ENCODE measurements around the gene SNAP29.
"Not testable (repeated sequence)": the region's sequence is repeated elsewhere in the genome, so short reads cannot be mapped to it uniquely, and the experiment has no call there.

The SNAP29 gene

DNA sequence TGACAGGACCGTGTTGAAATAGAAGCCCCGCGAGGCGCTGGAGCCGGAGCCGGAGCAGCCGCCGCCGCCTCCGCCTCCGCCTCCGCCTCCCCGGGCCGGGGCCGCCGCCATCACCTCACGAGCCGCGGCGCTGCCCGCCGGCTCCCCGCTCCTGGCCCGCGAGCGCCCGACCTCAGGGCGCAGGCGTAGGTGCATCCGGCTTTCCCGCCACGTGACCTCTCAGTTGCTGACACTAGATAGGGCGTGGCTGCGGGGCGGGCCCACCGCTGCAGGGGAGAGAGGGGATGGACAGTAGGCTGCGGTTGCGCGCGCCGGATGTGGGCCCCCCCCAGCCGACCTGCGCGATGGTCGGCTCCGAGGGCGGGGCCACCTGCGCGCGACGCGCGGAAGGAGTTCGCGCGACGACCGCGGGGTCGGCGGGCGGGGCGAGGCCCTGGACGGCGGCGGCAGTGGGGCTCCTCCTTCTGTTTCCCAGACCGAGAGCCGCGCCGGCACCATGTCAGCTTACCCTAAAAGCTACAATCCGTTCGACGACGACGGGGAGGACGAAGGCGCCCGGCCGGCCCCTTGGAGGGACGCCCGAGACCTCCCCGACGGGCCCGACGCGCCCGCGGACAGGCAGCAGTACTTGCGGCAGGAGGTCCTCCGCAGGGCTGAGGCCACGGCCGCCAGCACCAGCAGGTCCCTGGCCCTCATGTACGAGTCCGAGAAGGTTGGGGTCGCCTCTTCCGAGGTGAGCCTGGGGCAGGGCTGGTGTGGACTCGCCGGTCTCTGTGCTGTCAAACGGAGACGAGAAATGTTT lies at the start of gene SNAP29, which contains the start of gene PI4KA:
Gene SNAP29, plus strand, starts transcription at position 393 of the 802 bp plus-strand sequence. Its CDS starts 104 bp downstream, at position 497.
Gene PI4KA, minus strand, starts transcription at position 197 of the 802 bp plus-strand sequence. Its CDS starts 86 bp downstream, at position 111.
- peak; percentile 89 to 97 (median 92) for DNase-seq

DNA sequence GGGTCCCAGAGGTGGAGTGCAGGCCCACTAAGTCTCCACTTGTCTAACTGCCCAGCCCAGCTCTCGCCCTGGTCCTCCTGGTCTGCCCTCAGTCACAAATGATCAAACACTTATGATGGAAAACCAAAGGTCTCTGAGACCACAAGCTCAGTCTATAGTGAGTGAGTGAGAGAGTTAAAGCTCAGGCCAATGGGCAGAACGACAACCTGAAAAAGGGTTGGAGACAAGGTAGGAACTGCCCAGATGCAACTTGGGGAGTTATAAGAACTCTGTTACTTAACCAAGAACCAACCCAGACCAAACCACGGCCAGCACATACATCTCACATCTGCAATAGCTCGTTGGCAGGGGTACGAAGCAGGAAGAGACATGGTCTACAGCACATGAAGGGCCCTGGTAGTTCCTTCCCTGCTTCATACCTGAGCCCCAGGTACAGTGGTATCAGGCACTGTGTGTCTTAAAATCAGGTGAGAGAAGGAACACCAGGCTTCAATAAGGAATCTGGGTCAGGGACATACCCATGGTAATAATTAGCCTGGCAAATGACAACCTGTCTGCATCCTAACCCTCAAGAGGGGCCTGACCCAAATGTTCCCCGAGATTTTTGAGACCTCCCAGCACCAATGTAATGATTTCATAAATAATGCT lies 49.1 kb upstream of the SNAP29 start:
- no peak for DNase-seq

DNA sequence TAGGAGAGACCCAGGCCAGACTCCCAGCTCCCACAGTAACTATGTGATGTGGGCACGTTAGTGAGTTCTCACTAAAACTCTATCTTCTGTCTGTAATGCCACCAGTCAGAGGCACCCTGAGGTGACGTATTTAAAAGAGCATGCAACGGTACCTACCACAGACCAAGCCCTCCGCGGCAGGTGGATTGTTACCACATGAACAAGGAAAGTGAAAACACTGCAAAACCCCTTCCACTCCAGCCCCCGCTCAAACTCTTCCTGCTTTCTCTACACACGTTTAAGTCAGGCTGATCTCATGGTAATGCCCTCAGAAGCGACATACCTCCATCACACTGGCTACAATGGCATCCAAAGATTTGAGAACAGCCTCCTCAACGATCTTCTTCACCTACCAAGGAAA lies 48.2 kb upstream of the SNAP29 start:
- peak in 1 of 4 experiments; percentile 3 for DNase-seq

DNA sequence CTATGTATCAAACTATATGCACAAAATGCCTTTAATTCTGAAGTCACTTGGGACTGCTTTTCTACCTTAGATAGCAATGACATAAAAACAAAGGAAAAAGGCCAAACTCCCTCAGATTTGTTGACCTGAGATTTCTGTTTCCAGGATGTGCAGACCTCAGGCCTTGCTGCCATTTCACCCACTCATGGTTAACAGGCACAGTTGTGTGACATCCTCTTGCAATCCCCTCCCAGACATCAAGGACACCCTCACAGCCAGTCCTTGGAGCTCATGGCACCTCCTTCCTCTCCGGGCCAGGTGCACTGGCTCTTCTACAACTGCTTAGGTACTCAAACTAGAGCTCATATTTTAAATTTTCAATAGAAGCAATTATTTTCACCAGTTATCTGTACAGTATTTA lies 47.6 kb upstream of the SNAP29 start:
- no peak for DNase-seq

DNA sequence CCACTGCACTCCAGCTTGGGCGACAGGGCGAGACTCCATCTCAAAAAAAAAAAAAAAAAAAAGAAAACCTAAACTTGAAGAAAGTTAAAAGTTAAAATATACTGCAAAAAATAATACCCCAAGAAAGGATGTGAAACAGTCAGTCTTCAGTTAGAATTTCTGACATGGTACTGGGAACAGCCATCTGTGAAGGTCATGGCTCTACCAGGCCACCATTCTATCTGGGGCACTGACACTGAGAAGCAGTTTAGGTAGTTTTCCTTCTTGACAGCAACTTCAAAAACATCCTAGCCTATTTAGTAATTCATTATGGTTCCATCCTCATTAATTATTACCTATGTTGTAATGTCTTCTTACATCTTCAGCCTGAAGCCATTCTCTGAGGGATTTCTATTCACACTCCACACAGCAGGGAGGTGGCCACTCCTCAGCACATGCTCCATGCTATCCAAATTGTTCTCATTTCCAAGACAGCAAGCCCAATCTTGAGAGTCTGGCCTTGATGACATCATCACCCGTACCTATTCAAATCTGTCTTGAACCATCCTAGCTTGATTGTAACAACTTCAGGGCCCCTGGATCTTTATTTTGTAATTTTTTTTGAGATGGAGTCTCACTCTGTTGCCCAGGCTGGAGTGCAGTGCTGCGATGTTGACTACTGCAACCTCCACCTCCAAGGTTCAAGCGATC lies 46.7 kb upstream of the SNAP29 start:
- no peak for DNase-seq

DNA sequence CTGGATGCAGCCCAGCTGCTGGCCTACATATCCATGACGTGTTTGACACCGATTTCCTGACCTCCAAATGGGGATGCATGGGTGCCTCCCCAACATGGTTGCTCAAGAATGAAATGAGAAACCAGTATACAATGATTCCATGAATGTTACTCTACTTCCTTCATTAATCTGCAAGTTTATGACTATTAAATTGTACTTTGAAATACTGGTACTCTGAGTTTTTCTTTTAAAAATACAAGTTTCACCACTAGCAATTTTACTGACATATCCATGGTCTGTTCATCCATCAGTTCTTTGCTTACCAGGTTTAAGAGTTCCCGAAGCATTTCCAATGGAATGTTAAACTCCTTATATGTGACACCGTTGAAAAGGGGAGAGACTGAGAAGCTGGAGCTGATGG lies 45.8 kb upstream of the SNAP29 start:
- no peak for DNase-seq

DNA sequence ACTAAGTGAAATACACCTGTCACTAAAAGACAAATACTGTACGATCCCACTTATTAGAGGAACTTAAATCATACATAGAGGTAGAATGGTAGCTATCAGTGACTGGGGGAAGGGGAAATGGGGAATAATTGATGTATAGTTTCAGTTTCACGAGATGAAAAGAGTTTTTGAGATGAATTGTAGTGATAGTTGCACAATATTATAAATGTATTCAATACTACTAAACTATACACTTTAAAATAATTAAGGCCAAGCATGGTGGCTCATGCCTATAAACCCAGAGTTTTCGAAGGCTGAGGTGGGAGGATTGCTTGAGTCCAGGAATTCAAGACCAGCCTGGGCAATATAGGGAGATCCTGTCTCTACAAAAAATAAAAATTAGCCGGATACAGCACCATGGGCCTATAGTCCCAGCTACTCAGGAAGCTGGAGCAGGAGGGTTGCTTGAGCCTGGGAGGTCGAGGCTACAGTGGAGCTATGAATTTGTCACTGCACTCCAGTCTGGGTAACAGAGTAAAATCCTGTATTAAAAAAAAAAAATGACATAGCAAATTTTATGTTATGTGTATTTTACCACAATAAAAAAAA lies 44.5 kb upstream of the SNAP29 start:
- no peak for DNase-seq

DNA sequence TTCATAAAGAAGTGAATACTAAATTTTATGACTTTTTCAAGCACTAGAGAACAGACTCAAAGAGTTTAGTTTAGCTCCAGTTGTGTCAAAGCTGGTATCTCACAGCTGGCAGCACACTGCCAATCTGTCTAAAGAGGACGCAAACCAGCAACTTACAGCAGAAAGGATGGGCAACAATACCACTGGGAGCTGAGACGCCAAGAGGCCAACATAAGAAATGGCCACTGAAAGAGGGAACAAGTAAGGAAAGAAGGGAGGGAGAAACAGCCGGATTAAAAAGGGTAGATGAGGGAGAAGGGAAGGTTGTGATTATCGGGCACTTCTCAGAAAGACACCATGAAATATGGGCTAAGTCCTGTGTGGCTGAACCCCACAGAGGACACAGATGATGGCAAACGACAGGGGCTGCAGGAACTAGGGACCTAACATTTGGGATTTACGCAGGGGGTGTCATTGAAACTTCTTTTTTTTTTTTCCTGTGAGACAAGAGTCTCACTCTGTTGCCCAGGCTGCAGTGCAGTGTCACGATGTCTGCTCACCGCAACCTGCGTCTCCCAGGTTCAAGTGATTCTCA lies 43.2 kb upstream of the SNAP29 start:
- no peak for DNase-seq

DNA sequence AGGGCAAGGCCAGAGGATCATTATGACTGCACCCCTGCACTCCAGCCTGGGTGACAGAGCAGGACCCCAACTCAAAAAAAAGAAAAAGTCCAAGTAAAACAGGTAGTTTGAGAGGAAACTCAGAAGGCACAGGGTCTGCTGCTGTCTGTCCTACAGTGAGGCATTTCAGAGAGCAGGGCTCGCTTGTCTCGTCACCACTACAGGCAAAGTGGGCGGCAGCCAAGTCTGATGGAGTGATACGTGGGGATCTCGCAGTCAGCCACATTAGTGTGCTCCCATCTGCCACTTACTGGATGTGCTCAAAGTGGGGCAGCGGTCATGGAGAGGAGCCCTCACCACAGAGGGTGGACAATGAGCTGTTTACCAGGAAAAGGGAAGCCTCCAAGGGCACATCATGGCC lies 42.2 kb upstream of the SNAP29 start:
- DNase-seq, result no peak

DNA sequence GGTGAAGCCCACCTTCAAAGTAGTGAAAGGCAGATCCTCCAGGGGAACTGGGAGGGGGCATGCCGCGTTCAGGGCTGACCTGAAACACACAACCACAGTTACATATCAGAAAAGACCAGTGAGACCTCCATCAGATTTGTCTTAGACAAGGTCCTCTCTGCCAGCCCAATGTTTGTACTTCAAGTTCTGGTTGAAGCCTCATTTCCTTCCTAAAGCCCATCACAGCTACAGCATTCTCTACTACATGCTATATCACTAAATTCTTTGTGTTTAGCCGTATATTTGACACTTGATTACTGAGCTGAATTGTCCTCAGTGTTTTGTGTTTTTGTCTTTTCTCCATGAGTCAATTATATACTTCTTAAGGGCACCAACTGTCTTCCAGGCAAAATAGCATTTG lies 40.3 kb upstream of the SNAP29 start:
- no peak for DNase-seq

DNA sequence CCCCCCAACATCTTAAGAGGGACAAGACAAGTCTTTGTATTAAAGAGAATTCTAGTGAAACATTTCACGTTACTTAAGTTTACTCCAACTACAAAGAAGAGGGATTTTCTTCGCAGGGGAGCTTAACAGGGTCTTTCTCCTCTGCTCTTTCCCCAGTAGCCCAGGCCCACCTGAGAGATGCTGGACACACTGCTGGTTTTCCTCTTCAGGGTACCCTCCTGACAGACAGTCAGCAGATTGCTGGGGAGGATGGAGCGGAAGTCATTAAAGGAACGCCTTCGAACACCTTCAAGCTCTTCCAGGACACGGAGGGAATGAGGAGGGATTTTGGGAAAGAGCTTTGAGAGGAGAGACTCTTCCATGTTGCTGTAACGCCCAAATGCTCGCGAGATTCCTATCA lies 39.3 kb upstream of the SNAP29 start:
- DNase-seq, result no peak

DNA sequence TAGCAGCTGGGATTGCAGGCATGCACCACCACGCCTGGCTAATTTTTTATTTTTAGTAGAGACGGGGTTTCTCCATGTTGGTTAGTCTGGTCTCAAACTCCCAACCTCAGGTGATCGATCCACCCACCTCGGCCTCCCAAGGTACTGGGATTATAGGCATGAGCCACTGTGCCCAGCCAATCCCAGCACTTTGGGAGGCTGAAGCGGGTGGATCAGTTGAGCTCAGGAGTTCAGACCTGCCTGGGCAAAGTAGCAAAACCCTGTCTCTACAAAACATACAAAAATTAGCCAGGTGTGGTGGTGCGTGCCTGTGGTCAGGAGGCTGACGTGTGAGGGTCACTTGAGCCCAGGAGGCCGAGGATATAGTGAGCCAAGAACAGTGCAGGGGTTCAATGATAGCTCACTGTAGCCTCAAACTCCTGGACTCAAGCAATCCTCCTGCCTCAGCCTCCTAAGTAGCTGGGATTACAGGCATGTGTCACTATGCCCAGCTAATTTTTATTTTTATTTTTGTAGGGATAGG lies 37.0 kb upstream of the SNAP29 start:
- DNase-seq, result not testable (repeated sequence)

DNA sequence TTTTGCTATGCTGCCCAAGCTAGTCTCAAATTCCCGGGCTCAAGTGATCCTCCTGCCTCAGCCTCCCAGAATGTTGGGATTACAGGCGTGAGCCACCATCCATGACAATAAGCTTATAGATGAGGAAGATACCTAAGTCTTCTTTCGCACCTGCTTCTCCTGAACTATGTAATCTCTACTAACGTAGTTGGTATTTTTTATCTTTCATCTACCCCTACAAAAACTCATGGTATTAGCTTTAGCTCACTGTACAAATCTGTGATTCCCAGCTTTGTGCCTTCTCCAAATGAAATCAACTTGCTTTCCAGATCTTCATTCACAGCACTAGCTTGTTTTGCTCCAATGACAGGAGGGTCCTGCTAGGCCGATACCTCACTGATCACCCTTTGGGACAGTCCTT lies 36.6 kb upstream of the SNAP29 start:
- no peak for DNase-seq

DNA sequence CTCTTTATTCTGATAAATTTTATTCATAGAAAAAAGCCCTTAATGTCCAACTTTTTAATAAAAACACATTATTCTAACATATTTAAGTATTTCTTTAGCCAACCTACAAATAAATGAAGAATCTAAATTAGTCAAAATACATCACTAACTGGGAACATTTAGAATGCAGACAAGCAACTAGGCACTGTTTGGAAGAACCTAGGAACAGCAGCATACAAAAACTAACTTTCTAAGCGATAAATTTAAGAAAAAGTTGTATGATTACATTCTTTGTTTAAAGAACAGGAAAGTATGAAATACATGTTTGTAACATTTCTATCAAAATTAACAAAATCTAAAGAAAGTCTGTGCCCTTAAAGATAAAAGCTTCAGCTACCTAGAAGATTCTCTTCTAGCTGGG lies 35.5 kb upstream of the SNAP29 start:
- no peak for DNase-seq

DNA sequence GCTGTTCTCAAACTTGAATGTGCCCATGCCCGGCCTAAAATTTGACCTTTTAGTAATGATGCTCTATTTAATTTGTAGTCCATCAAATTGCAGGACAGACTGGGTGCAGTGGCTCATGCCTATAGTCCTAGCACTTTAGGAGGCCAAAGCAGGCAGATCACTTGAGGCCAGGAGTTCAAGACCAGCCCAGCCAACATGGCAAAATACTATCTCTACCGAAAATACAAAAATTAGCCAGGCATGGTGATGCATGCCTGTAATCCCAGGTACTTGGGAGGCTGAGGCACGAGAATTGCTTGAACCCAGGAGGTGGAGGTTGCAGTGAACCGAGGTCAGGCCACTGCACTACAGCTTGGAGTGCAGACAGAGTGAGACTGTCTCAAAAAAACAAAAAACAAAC lies 33.6 kb upstream of the SNAP29 start:
- DNase-seq, result not testable (repeated sequence)

DNA sequence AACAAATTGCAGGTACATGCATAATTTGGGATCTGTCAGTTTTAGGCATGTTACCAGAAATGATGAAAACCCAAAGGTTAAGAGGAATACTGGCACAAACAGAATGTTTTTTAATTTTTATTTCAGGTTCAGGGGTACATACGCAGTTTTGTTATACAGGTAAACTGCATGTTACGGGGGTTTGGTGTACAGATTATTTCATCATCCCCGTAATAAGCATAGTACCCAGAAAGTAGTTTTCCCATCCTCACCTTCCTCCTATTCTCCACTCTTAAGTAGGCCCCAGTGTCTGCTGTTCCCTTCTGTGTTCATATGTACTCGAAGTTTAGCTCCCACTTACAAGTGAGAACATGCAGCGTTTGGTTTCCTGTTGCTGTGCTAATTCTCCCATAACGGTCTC lies 33.2 kb upstream of the SNAP29 start:
- DNase-seq, result no peak

DNA sequence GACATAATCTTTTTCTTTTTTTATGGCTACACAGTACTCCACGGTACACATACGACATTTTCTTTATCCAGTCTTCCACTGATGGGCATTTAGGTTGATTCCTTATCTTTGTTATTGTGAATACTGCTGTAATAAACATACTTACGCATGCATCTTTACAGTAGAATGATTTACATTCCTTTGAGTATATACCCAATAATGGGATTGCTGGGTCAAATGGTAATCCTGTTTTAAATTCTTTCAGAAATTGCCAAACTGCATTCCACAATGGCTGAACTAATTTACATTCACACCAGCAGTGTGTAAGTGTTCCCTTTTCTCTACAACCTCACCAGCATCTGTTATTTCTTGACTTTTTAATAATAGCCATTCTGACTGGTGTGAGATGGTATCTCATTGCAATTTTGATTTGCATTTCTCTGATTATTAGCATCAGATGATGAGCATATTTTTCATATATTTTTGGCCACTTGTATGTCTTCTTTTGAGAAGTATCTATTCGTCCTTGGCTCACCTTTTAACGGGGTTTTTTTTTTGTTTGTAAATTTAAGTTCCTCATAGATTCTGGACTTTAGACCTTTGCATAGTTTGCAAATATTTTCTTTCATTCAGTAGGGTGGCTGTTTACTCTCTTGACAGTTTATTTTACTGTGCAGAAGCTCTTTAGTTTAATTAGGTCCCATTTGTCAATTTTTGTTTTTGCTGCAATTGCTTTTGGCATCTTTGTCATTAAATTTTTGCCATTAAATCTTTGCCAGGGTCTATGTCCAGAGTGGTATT lies 32.2 kb upstream of the SNAP29 start:
- not testable (repeated sequence) for DNase-seq

DNA sequence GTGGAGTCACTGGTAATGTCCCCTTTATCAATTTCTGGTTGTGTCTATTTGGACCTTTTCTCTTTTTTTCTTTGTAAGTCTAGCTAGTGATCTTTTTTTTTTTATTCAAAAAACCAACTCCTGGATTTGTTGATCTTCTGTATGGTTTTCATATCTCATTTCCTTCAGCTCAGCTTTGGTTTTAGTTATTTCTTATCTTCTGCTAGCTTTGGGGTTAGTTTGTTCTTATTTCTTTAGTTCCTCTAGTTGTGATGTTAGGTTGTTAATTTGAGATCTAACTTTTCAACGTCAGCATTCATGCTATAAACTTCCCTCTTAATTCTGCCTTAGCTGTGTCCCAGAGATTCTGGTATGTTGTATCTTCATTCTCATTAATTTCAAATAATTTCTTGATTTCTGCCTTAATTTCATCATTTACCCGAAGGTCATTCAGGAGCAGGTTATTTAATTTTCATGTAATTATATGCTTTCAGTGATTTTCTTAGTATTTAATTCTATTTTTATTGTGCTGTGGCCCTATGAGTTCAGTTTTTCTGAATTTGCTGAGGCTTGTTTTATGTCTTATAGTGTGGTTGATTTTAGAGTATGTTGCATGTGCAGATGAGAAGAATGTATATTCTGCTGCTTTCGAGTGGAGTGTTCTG lies 29.2 kb upstream of the SNAP29 start:
- DNase-seq, result no peak

DNA sequence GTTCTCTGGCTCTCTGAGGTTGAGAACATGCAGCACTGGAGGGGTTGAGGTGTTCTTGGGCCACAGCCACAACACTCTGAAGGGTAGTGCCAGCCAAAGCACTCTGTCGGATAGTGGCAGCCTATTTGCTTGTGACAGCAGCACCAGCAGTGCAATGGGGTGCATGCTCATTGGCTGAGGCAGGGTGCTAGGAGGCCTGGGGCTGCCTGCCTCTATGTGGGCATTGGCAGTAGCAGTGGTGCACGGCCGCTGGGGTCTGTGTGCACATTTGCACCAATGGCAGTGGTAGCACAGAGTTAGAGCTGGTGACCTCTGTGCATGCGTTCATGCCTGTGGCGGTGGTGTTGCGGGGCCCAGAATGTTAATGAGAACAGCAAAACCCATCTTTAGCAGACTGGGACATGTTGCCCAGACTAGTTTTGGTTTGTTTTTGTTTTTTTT lies 25.6 kb upstream of the SNAP29 start:
- no peak for DNase-seq

DNA sequence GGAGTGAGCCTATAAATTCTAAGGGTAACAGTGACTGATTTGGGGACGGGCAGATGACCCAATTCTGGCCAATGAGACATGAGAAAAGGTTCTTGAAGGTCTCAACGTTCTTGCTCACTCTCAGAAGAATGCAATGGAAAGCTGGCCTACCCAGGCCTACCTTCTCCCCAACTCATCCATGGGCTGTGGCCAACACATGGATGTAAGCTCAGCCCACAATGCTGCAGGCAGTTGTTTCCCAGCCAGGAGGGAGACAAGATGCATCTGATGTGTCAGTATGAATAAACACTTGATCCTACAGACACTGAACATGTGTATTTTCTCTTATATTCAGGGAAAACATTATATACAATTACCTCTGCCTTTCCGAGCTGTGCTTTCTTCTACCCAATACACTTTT lies 24.6 kb upstream of the SNAP29 start:
- DNase-seq, result no peak

DNA sequence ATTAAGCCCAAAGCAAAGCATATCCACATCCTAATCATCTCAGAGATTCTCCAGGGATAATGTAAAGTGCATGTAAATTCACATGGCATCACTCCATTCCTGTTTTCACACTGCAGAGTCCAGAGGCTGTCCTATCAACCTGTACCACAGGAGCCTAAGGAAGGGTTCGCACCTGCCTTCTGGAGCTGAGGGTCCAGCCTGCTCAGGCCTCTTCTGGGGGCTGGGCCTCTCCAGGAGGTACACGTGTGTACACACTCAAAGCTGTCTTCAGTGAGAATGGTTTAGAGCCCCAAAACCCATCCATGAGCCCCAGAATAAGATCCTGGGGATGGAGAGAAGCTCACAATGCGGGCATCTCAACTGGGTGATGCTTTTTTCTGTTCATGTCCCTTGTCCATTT lies 24.1 kb upstream of the SNAP29 start:
- no peak for DNase-seq
